HG03280 (cell line): ENCODE data around the gene GAGE12G.
"Not testable (repeated sequence)": the region's sequence is repeated elsewhere in the genome, so short reads cannot be mapped to it uniquely, and the experiment has no call there.

ENCODE experiments used
- ATAC-seq: cut with Tn5 transposase; IDR thresholded peaks from one replicate; pipeline ENCODE4 v1.9.1; 2021; ENCODE audit warnings: mild to moderate bottlenecking, moderate library complexity; ENCODE audit not compliant: unreplicated experiment

Gene GAGE12G

GRCh38 chrX:49570100-49570499 is at the start of gene GAGE12G:
TSS of gene GAGE12G (plus strand) at chrX:49570400. CDS start at chrX:49571555, 1,155 bp downstream.
- ATAC-seq = not testable (repeated sequence)

- ATAC-seq = not testable (repeated sequence)
Measured at GRCh38 chrX:49531877-49532276, 38.3 kb upstream of the GAGE12G start, which contains the start of gene GAGE12C. TSS of gene GAGE12C (plus strand) at chrX:49532177. CDS start at chrX:49533332, 1,155 bp downstream.

DNA sequence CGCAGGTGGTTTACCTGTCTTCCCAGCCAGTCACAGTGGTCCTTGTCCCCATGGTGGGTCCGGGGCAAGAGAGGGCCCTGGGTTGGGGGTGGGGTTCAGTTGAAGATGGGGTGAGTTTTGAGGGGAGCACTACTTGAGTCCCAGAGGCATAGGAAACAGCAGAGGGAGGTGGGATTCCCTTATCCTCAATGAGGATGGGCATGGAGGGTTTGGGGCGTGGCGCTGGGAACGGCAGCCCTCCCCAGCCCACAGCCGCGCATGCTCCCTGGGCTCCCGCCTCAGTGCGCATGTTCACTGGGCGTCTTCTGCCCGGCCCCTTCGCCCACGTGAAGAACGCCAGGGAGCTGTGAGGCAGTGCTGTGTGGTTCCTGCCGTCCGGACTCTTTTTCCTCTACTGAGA is 28.8 kb upstream of the GAGE12G start, which contains the start of gene GAGE12D:
Gene GAGE12D (plus strand): TSS at position 301 of the 400 bp plus-strand sequence. CDS start 1,155 bp downstream, outside the sequence.
- not testable (repeated sequence) for ATAC-seq

DNA sequence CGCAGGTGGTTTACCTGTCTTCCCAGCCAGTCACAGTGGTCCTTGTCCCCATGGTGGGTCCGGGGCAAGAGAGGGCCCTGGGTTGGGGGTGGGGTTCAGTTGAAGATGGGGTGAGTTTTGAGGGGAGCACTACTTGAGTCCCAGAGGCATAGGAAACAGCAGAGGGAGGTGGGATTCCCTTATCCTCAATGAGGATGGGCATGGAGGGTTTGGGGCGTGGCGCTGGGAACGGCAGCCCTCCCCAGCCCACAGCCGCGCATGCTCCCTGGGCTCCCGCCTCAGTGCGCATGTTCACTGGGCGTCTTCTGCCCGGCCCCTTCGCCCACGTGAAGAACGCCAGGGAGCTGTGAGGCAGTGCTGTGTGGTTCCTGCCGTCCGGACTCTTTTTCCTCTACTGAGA is 19.2 kb upstream of the GAGE12G start, which contains the start of gene GAGE12E:
Gene GAGE12E (plus strand): TSS at position 301 of the 400 bp plus-strand sequence. CDS start 1,155 bp downstream, outside the sequence.
- not testable (repeated sequence) for ATAC-seq

GRCh38 chrX:49560542-49560941 is 9.7 kb upstream of the GAGE12G start, which contains the start of gene GAGE12F:
TSS of gene GAGE12F (plus strand) at chrX:49560842. CDS start at chrX:49561997, 1,155 bp downstream.
- ATAC-seq = not testable (repeated sequence)

DNA sequence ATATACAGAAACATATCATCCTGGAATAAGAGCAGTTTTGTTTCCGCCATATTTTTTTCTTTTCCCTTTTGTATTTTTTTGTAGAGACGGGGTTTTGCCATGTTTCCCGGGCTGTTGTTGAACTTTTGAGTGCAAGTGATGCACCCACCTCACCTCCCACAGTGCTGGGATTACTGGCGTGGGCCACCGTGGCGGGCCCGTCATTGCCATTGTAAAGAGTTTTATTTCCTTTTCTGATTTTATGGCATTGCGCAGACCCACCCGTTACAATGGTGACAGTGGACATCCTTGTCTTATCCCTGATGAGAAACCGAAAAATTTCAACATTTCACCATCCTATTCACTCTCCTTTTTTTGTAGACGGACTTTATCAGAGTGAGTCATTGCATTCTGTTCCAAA is 1.5 kb upstream of the GAGE12G start:
- not testable (repeated sequence) for ATAC-seq

GRCh38 chrX:49569152-49569551 is 1.0 kb upstream of the GAGE12G start:
- ATAC-seq = not testable (repeated sequence)

GRCh38 chrX:49579649-49580048 is 9.4 kb downstream of the GAGE12G start, which contains the start of gene GAGE12H:
TSS of gene GAGE12H (plus strand) at chrX:49579949. CDS start at chrX:49581104, 1,155 bp downstream.
- ATAC-seq = not testable (repeated sequence)

DNA sequence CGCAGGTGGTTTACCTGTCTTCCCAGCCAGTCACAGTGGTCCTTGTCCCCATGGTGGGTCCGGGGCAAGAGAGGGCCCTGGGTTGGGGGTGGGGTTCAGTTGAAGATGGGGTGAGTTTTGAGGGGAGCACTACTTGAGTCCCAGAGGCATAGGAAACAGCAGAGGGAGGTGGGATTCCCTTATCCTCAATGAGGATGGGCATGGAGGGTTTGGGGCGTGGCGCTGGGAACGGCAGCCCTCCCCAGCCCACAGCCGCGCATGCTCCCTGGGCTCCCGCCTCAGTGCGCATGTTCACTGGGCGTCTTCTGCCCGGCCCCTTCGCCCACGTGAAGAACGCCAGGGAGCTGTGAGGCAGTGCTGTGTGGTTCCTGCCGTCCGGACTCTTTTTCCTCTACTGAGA is 19.0 kb downstream of the GAGE12G start, which contains the start of gene GAGE2A:
Gene GAGE2A (plus strand): TSS at position 301 of the 400 bp plus-strand sequence. CDS start 1,155 bp downstream, outside the sequence.
- not testable (repeated sequence) for ATAC-seq

GRCh38 chrX:49589769-49590478 is 19.7 kb downstream of the GAGE12G start:
- ATAC-seq = not testable (repeated sequence)

GRCh38 chrX:49590488-49590887 is 20.3 kb downstream of the GAGE12G start:
- ATAC-seq = not testable (repeated sequence)

- not testable (repeated sequence) for ATAC-seq
Measured at GRCh38 chrX:49598720-49599119, 28.5 kb downstream of the GAGE12G start, which contains the start of gene GAGE1. TSS of gene GAGE1 (plus strand) at chrX:49599020. CDS start at chrX:49600175, 1,155 bp downstream.

DNA sequence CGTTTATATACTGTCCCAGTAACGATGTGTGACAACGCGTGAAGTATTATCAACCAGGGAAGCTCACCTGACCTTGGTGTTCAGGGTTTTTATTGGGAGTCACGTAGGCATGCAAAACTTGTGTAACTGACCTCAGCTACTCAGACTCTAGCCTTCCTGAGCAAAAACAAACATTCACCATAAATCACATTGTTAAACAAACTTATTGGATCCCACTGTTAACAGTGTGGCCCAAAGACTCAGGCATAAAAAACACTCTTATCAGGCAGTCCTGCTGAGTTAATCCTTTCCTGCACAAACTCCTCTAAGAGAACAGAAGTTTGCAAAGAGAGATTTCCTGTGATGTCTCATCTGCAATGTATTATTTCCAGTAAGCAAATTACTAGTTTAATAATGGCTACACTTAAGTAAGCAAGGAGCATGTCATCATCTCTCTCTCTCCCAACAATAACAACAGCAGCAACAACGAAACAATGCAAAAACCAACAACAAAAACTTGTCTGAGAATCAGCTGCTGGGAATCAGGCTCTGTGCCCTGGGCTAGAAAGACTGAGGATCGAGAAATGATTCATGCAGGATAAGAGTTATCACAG is 40.6 kb downstream of the GAGE12G start:
- ATAC-seq = no peak

GRCh38 chrX:49618574-49618973 is 48.4 kb downstream of the GAGE12G start:
- no peak for ATAC-seq
